Upper lobe of left lung (tissue), 4 donors: ENCODE data around the gene MBNL2.

ENCODE experiments used
- CTCF ChIP-seq, 6 experiments: fragments of 450-650 bp in 4 of 6; fragments of 200-600 bp in 2 of 6; sonication (generic) in 2 of 6; IDR thresholded peaks; one replicate each; pipeline ENCODE4 v1.5.1; 2016 to 2019; ENCODE audit warnings: antibody characterized with exemption in 6 of 6
- POLR2A ChIP-seq, 4 donors: fragments of 450-650 bp; IDR thresholded peaks; one replicate each; pipeline ENCODE4 v1.5.1; 2016 to 2017; ENCODE audit warnings: antibody characterized with exemption in 4 of 4, mild to moderate bottlenecking in 2 of 4
- POLR2AphosphoS5 ChIP-seq, 2 donors: sonication (generic); formaldehyde crosslinking; IDR thresholded peaks; one replicate each; pipeline ENCODE4 v1.5.1; 2017; ENCODE audit warnings: antibody characterized with exemption in 2 of 2

- TF ChIP-seq POLR2A (IDR thresholded peaks at IDR 0.05) (no peak), CTCF (IDR thresholded peaks at IDR 0.05) (no peak), POLR2AphosphoS5 (IDR thresholded peaks at IDR 0.05) (no peak)
Observed at GRCh38 chr13:97255515-97256021, 33.4 kb downstream of the MBNL2 start.
